ENCODE data around the gene ODAM. TPM values are rescaled to one million over a fixed set of nuclear protein-coding genes. Genes with fewer than 3 reads are reported as not detected.

ODAM gene
- total RNA-seq, 3 donors from 2014 or later, result not detected

- no peak overlapping the region for H3K4me3 Mint-ChIP-seq
- H3K4me1 Mint-ChIP-seq (ENCODE audit: low read depth), result no peaks in the 10 kb centered on the region
- no peak for DNase-seq
- no peak for ATAC-seq
- no peaks in the 10 kb centered on the region for H3K27me3 Mint-ChIP-seq (ENCODE audit: low read depth)
- no peaks in the 10 kb centered on the region for H3K36me3 Mint-ChIP-seq (ENCODE audit: insufficient read depth)
- peaks cover 3% of the 10 kb centered on the region for H3K9me3 Mint-ChIP-seq
Measured at GRCh38 chr4:70251250-70251944, 55.9 kb downstream of the ODAM start.

- Mint-ChIP-seq H3K9me3 (peaks cover 3% of the 10 kb centered on the region), H3K27me3 (ENCODE audit: low read depth) (no peaks in the 10 kb centered on the region), H3K36me3 (ENCODE audit: insufficient read depth) (no peaks in the 10 kb centered on the region), H3K4me1 (ENCODE audit: low read depth) (no peaks in the 10 kb centered on the region), H3K4me3 (no peak overlapping the region)
- DNase-seq (no peak), ATAC-seq (no peak)
Measured at GRCh38 chr4:70251945-70252277, 56.4 kb downstream of the ODAM start.

Other genes starting within 250 kb of the ODAM start
- not detected for gene CSN2, start 230.0 kb upstream of the ODAM start, total RNA-seq
- gene STATH, start 199.8 kb upstream of the ODAM start, total RNA-seq, result not detected
- gene HTN3, start 167.3 kb upstream of the ODAM start, total RNA-seq, result not detected
- not detected for gene HTN1, start 145.3 kb upstream of the ODAM start, total RNA-seq
- not detected for gene PRR27, start 41.5 kb upstream of the ODAM start, total RNA-seq
- not detected for gene FDCSP, start 30.4 kb downstream of the ODAM start, total RNA-seq
- not detected for gene CSN3, start 46.9 kb downstream of the ODAM start, total RNA-seq
- not detected for gene CABS1, start 139.3 kb downstream of the ODAM start, total RNA-seq
- not detected for gene SMR3A, start 165.0 kb downstream of the ODAM start, total RNA-seq
- not detected for gene SMR3B, start 187.4 kb downstream of the ODAM start, total RNA-seq
- gene OPRPN, start 202.2 kb downstream of the ODAM start, total RNA-seq, result not detected

All from activated T-cell treated with anti-CD3 and anti-CD28 coated beads, Interleukin-2, amount 50 U/mL, for 4 hours (primary cell).